HG02798 (cell line): ENCODE results near the gene FHIT.

Source experiments
- ATAC-seq: cut with Tn5 transposase; IDR thresholded peaks from one replicate; pipeline ENCODE4 v1.9.1; 2021; ENCODE audit warnings: mild to moderate bottlenecking; ENCODE audit not compliant: unreplicated experiment, poor library complexity

FHIT gene

DNA sequence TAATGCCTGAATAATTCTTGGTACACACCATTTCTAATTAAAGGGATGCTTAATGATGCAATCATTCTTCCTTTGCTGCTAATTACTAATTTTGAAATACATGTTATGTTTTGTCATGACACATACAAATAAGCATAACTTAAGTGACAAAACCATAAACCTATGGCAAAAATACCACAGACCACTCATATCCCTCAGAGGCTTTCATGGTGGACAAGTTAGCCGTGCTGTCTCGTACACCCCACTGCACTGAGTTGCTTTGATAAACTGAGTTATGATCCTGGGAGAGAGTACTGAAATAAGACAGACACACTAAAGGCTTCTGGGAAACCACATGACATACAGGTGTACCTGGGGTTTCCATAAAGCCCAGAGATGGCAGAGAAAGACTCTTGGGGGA lies 913.8 kb downstream of the FHIT start:
- ATAC-seq = no peak

DNA sequence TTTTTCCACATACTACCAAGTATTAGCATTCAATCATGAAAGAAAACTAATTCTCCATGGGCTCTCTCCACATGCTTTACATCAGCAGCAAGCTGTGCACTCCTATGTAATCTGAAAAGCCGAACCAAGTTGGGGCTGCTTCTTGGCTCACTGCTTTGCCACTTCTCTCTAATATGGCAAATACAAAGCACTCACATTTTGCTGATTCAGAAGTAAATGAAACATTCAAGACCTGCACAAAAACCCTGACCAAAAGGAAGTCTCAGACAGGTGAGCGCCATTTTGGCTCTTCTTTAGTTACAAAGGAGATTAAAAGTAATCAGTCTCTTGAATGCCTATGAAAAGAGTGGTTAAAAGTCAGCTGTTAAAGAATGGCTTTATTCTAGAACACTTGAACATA lies 915.2 kb downstream of the FHIT start:
- no peak for ATAC-seq

DNA sequence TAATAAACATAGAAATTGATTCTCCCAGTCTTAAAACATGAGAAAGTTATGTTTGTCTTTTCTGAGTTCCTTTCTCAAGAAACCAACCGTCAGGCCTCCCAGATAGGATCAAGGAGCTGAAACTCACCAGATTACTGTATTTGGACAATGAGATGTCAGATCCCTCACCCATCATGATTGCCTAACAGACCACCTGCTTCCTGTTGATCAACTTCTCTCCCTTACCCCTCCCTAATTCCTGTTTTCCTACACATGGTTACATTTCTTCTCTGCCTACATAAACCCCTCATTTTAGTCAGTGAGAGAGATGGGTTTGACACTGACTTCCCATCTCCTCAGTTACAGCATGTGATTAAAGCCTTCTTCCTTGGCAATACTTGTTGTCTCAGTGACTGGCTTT lies 917.5 kb downstream of the FHIT start:
- no peak for ATAC-seq

DNA sequence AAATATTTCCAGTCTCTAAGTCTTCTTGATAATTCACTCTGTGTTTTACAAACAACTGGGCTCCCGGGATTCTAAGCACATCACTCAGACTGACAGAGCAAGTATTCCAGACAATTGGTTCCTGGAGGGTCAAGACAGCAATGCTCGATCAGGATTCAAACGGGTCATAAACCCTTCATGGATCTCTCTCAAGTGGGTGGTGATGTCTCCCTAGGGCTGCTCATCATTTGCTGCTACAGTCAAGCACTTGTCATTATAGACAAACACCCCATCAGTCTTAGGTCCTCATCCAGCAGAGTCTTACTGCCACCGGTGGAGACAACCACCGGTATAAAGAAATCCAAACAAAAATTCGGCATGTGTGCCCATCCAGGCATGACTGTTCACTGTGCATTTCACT lies 921.1 kb downstream of the FHIT start:
- no peak for ATAC-seq

DNA sequence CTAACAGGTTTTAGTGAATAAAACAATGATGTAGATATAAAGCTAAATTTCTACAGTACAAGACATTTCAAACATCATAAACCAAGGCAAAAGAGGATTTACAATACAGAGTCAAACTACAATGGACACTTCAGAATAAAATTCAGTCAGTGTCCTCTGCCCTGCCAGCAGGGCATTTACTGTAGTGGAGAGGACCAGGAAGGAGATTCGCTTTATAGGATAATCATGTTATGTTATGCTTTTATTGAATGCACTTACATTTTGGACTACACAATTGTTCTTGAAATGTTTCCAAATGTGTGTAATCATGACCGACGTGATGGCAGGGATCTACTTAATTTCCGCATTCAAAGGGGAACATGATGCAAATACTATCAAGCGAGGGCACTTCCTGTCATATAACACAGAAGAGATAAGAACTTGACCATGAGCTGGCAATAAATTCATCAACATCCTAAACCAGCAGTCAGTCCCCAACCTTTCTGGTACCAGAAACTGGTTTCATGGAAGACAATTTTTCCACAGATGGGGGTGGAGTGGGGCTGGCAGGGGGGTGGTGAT lies 925.6 kb downstream of the FHIT start:
- no peak for ATAC-seq

DNA sequence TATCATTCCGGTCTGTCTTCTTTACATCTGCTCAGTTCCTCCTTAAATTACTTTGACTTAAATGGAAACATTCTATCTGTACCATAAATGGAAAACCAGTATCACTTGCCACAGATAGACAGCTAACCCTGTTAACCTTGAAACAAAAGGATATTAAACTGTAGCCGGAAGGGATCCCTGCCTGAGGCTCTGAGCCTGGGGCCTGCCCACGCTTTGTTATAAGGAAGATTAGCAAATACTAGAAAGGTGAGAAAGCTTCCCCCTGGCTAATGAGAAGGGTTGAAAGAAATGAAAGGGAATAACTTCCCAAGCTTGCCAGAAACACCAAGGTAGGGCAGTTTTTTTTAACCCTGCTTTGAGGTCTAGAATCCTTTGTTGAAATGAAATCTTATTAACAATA lies 927.6 kb downstream of the FHIT start:
- ATAC-seq = no peak

DNA sequence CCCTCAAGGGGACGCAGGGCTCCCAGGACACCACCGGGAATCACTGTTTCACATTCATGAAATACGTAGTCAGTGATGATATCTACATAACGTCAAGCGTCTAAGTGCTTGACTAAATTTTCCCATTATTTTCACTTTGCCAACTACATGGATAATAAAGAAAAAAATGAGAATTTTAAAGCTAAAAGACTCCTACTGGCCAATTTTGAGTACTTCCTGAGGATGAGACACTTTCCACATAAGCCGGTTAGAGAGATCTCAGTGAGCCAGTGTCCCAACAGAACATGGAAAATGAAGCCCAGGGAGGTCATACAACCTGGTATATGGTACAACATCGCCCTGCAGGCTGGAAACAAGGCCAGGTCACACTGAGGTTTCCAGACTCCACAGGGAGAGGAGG lies 928.1 kb downstream of the FHIT start:
- no peak for ATAC-seq

DNA sequence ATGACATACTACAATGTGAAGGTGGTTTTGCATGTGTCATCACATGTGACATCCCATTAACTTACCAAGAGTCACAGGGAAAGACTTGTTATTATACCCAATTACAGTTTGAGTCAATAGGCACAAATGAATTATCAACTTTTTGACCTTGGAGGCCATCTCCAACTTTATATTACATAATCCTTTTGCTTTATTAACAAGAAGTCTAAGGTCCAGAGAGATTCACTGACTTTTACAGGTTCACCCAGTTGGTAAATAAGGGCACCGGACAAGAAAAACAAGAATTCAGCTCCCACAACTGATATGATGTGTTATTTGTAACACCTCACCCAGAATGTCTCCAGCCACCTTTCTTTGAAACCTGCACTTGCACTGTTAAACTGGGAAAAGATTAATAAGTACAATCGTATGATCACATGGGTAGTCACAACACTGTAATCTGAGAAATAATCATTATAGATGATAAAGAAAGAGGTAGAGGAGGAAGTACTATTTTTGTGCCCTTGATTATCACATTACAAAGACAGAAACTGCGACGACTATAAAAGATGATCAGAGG lies 928.9 kb downstream of the FHIT start:
- ATAC-seq = no peak

DNA sequence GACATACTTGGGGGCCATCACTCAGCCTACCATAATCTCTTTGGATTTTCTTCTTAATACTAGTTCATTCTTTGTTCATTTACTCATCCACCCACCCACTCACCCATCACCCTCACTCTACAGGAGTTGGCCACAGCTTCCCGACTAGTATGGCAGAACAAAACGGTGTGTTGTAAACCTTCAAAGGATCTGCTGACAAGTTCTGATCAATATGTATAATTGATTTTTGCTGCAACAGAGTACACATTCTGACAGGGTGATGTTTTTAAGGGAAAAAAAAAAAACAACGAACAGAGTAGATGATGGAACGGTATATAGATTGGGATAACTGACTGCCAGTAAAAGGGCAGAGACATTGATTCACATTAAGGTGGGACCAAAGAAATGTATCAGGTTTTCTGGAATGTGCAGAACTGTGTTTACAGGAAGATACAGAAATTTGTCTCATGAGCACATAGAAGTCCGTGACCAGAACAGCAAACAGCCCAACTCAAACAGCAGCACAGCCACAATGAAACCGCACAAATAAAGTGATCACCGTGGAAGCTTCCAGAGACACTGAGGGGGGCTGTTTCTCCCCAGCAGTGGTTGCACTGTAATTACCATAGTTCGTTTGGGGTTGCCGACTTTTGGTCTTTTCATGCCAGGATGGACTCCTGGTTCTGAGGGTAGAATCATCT lies 931.9 kb downstream of the FHIT start:
- no peak for ATAC-seq

DNA sequence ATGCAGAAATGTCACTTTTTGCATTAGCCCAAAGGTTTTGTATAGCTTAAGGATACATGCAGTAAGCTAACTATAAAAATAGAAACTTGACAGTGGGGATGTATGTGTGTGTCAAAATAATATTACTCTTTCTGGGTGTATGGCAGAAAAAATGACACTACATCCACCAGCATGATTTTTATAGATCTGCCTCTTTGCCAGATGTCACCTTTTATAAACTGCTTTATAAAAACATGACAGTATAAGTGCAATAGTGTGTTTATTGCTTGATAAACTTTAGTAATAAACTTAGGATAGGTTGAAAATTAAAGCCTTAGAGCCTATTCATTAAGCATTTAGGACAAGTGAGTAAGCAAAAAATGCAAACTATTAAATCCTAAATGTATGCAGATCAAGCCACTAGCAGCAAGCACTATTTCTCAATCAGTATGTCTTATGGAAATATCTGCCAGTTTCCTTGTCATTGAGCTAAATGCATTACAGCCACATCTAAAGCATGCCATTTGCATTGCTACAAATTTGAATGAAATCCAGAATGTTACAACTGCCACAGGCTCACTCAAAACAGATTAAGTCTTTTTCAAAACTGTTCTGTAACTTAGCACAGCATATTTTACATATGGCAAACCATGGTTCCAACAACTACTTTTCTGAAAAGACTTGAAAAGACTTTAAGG lies 935.0 kb downstream of the FHIT start:
- ATAC-seq = no peak

DNA sequence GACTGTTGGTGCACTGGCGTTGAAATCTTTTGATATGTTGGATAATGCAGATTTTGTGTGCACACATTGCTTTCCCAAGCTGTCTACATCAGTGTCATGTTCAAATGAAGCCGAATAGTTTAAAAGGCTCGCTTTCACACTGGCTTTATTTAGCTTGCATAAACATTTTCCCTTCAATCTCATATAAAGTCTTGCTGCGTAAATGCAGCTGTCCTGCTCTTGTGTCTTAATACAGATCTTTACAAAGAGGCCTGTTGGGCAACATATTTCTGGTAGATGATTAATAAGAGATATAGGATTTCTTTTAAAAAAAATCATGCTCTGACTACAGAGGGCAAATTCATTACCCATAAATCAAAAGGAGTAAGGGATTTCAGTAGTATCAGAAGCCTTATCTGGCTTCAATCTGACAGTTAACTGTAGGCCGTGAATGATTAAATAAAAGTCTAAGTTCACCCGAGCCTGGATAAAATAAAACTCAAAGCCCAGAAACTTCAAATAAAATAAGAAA lies 937.2 kb downstream of the FHIT start:
- ATAC-seq = no peak

DNA sequence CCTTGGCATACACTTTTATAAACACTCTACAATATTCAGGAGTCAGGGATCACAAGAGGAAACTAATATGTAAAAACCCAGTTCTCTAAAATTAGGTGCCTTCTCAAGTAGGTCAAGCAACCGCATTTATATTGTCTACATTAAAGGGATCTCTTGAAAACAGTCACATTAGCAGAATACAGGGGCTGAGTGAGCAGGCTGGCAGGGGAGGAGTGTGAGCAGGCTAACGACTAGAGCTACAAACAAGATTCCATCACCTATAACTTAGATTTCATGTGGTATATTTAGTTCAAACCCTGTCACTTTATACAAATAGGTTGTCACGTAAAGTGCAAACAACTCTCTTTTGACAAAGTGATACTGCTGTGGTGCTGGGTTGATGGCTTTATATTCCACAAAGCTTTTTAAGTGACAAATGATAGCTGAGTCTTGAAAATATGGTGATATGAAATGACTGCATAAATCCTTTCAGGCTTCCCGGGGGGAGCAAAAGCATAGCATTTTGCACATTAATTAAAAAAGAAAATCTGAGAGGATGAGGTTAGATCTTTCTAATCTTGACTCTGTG lies 937.9 kb downstream of the FHIT start:
- ATAC-seq = no peak

DNA sequence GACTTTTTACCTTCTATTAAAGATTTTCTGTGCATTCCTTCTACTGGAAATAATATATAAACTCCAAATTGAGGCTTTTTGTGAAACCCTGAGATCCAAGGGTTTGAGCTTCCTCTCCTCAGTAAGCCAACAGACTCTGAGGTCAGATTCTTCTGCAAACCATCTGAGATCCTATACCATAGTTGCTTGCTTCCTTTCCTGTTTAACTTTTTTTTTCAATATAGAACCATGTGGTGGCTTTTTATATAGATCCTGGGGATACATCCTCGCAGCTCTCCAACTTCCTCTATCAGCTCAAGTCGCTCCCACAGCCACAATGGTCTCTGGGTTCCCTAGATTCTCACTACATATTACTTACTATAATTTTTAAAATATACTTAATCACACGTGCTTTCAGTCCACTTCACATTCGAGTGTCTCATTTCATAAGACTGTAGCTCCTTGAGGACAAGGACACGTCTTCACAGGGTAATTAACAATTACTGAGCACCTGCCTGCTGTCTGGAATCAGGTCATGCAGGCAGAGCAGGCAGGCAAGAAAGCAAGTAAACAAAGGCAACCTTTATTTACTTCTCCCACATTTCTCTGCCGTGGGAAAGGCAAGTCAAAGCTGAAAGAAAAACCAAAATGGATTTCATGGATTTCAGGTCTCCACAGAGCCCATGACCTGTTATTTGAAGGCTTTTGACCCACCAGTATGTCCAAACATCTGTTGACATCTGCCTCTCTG lies 941.5 kb downstream of the FHIT start:
- ATAC-seq = no peak

DNA sequence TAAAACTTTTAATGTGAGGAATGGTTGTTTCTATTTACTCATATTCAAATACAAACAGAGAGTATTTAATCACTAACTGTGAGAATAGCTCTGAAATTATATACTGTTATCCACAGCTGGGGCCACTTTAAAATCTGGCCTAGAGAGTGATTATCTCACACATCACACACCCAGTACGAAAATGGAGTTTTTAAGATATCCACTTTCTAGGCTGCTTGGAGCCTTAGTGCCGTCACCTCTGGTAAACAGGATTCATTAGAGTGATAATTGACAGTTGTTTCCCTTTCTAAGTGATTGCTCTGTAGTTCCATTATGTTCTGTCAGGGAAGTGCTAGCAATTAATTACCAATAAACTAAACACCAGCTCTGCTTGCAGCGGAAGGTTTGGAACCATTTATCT lies 942.4 kb downstream of the FHIT start:
- no peak for ATAC-seq

DNA sequence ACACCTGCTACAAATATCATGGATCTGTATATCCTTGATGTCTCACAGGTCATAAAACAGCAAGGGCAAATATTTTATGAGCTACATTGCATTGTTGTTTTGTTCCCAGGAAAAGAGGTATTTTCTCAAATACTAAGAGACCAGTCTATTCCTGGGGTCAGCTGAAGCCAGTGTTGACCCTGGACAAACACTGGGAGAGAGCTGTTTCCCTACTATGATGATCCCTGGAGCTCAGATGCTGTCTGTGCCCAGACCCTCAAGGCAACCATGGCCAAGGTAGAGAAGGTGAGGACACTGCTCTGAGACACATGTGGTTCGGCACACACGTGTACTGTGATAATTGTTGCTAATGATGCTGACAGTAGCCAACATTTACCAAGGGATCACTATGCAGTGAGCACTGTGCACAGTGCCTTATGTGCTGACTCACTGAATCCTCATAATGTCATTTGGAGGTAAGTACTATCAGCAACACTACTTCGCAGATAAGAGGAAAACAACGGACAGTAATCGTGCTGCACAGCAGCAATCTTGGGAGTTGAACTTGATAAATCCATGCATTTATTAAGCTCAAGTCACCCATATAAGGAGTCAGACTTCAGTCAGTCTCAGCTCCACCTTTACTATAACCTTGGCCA lies 943.6 kb downstream of the FHIT start:
- no peak for ATAC-seq

DNA sequence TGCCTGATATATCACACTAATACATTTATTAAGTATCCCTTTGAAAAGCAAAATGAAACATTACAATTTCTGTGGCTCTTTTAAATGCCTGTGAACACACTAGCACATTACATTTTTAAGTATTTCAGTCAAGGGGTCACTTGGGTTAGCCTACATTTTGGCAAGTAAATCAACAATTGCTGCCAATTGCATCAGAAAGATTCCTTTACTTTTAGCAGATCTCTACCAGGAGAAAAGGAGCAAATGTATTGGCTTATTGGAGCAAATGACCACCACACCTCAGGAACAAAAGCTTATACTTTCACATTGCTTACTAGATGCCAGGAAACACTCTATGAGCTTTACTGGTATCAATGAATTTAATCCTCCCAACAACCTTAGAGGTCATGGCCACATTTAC lies 947.1 kb downstream of the FHIT start:
- no peak for ATAC-seq

DNA sequence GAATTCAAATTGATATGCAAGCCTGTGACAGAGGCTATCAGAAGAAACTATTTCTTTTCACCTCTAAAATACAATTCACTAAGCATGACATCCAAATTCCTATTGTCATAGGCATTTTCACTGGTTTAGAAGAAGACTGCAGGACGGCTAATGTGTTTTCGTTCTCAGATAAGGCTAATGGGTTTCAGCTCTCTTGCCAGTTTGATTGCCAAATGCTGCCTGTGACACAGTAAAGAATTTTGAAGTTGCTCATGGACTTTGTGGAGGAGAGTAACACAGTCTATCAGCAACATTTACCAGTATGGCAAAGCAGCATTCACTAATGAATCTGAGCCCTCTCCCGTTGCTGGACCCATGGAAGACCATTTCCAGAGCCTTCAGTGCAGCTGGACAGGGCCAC lies 948.1 kb downstream of the FHIT start:
- no peak for ATAC-seq

DNA sequence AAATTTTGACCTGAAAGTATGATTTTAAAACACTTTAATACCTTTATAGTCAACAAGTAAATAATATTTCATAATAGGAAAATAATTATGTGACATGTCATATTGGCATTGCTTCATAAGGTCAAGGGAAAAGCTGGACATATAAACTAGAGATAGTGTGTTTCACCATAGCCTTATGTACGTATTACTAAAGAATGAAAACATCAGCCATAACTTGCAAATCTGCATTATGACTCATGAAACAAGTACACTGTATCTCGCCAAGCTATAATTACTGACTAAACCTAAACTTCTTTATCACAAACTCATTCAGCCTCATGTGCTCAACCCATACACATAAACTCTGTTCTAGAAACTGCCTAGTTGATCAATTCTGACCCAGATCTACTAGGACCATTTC lies 950.1 kb downstream of the FHIT start:
- ATAC-seq = no peak

DNA sequence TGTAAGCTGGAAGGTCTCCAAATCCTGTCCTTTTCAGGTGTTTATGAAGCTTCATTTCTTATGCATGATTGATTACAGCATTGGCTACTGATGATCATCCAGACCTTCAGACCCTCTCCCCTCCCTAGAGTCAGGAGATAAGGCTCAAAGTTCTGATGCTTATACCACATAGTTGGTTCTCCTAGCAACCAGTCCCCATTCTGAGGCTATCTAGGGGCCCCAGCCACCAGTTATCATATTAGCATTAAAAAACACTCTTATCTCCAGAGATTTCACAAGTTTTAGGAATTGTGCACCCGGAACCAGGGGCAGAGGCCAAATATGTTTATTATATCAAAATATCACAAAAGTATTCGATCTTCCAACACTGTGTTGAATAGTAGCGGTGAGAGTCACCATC lies 953.1 kb downstream of the FHIT start:
- ATAC-seq = no peak

DNA sequence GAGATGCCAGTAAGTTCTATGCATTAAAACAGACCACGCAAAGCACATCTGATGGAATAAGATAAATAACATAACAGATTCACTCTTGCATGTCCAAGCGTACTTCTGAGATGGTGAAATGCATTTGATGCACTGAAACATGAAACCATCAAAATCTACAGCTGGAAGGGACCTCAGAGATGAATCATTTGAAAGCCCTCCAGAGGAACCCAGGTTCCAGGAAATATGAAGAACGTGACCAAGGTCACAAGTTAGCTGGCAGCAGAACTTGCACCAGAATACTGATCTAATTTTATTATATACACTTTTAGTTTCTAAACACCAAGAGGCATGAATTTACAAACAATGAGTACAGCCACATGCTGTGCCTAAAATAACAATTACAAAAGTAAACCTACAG lies 957.1 kb downstream of the FHIT start:
- no peak for ATAC-seq
